IMR-90 (cell line): Measurements from ENCODE around the gene PJA2. TPM values are rescaled to one million over a fixed set of nuclear protein-coding genes. Genes with fewer than 3 reads are reported as not detected.

Experiments
- ATAC-seq: fragments of 200-7000 bp; cut with Tn5 transposase; 2 replicates; pipeline ENCODE4 v1.9.1; 2020; ENCODE audit warnings: low read depth, mild to moderate bottlenecking, moderate library complexity
- BruUV-seq: library from RNA; stranded (reverse); fragments of 400-500 nt; replicated peaks from 2 replicates; lab custom pipeline; 2021; lab: Mats Ljungman, UMichigan
- CTCF ChIA-PET: fragments of 300-600 bp; formaldehyde crosslinking; extraction: SDS; loops from one replicate; lab custom pipeline; 2021; ENCODE audit warnings: antibody characterized with exemption; lab: Yijun Ruan, JAX
- POLR2A ChIA-PET: fragments of 300-600 bp; sonication (Branson Sonifier 250); formaldehyde crosslinking; loops from one replicate; lab custom pipeline; 2022; ENCODE audit warnings: antibody characterized with exemption; ENCODE audit not compliant: unreplicated experiment; lab: Charles Lee
- DNase-seq: peaks from one replicate; pipeline ENCODE4 v3.0.0; 2013
- H2AFZ ChIP-seq: replicated peaks from 2 replicates; pipeline ENCODE3; 2013; ENCODE audit warnings: low read length, mild to moderate bottlenecking; ENCODE audit not compliant: poor library complexity
- H2AK5ac ChIP-seq: 2 replicates; pipeline ENCODE4 v1.6.1; 2013; ENCODE audit warnings: low read depth, low read length, inconsistent platforms
- H2AK9ac ChIP-seq: replicated peaks from 2 replicates; pipeline ENCODE3; 2013; ENCODE audit warnings: mild to moderate bottlenecking, low read depth, low read length, moderate library complexity; ENCODE audit not compliant: poor library complexity
- H2BK120ac ChIP-seq: 2 replicates; pipeline ENCODE4 v1.6.1; 2013; ENCODE audit warnings: low read depth, low read length, inconsistent platforms
- H2BK15ac ChIP-seq: 3 replicates; pipeline ENCODE4 v1.6.1; 2013; ENCODE audit warnings: low read depth, low read length, inconsistent platforms
- H2BK20ac ChIP-seq: 2 replicates; pipeline ENCODE4 v1.6.1; 2013; ENCODE audit warnings: low read depth, mild to moderate bottlenecking, inconsistent platforms, low read length, moderate library complexity
- H2BK5ac ChIP-seq: 2 replicates; pipeline ENCODE4 v1.6.1; 2013; ENCODE audit warnings: mild to moderate bottlenecking, low read depth, low read length, inconsistent platforms; ENCODE audit not compliant: poor library complexity, severe bottlenecking
- H3K14ac ChIP-seq: replicated peaks from 2 replicates; pipeline ENCODE4 v1.6.1; 2013; ENCODE audit warnings: low read depth, low read length, inconsistent platforms
- H3K18ac ChIP-seq: 2 replicates; pipeline ENCODE4 v1.6.1; 2013; ENCODE audit warnings: low read depth, low read length, control low read depth
- H3K23ac ChIP-seq: 2 replicates; pipeline ENCODE4 v1.6.1; 2013; ENCODE audit warnings: low read depth, low read length, inconsistent platforms
- H3K27ac ChIP-seq: 2 replicates; pipeline ENCODE4 v1.5.1; 2013; ENCODE audit warnings: mild to moderate bottlenecking, control low read depth, low read length; ENCODE audit not compliant: insufficient read depth
- H3K27me3 ChIP-seq: 2 replicates; pipeline ENCODE4 v1.6.1; 2013; ENCODE audit warnings: low read length; ENCODE audit not compliant: control insufficient read depth, insufficient read depth
- H3K36me3 ChIP-seq: 2 replicates; pipeline ENCODE4 v1.6.1; 2013; ENCODE audit warnings: low read length, mixed read lengths; ENCODE audit not compliant: control insufficient read depth, insufficient read depth
- H3K4ac ChIP-seq: 2 replicates; pipeline ENCODE4 v1.6.1; 2013; ENCODE audit warnings: low read depth, low read length, inconsistent platforms
- H3K4me1 ChIP-seq: 2 replicates; pipeline ENCODE4 v1.6.1; 2013; ENCODE audit warnings: low read length, mixed read lengths; ENCODE audit not compliant: control insufficient read depth, insufficient read depth
- H3K4me2 ChIP-seq: 2 replicates; pipeline ENCODE4 v1.6.1; 2013; ENCODE audit warnings: low read depth, mild to moderate bottlenecking, control low read depth, low read length, moderate library complexity
- H3K4me3 ChIP-seq: 2 replicates; pipeline ENCODE4 v1.5.1; 2013; ENCODE audit warnings: low read depth, mild to moderate bottlenecking, control low read depth, low read length, moderate library complexity; ENCODE audit not compliant: insufficient read depth
- H3K56ac ChIP-seq: 2 replicates; pipeline ENCODE4 v1.6.1; 2013; ENCODE audit warnings: low read length, inconsistent platforms; ENCODE audit not compliant: insufficient read depth; ENCODE audit errors: extremely low read depth
- H3K79me1 ChIP-seq, 2 experiments: 2 replicates each; pipeline ENCODE4 v1.6.1; 2013; ENCODE audit warnings: low read length in 2 of 2, inconsistent platforms in 1 of 2, low read depth in 1 of 2
- H3K9ac ChIP-seq: 2 replicates; pipeline ENCODE4 v1.6.1; 2013; ENCODE audit warnings: low read depth, low read length, control low read depth
- H3K9me1 ChIP-seq: 2 replicates; pipeline ENCODE4 v1.6.1; 2013; ENCODE audit warnings: low read length, inconsistent platforms; ENCODE audit not compliant: insufficient read depth
- H3K9me3 ChIP-seq: 2 replicates; pipeline ENCODE4 v1.6.1; 2013; ENCODE audit warnings: low read length; ENCODE audit not compliant: control insufficient read depth, insufficient read depth
- H4K20me1 ChIP-seq: 2 replicates; pipeline ENCODE4 v1.6.1; 2013; ENCODE audit warnings: low read length, inconsistent platforms; ENCODE audit not compliant: insufficient read depth
- H4K5ac ChIP-seq: 2 replicates; pipeline ENCODE4 v1.6.1; 2013; ENCODE audit warnings: mild to moderate bottlenecking, low read depth, low read length, control low read depth
- H4K8ac ChIP-seq, 2 experiments: 2 replicates each; pipeline ENCODE4 v1.6.1; 2013; ENCODE audit warnings: low read depth in 2 of 2, low read length in 2 of 2, control low read depth in 1 of 2, inconsistent platforms in 1 of 2
- H4K91ac ChIP-seq: 2 replicates; pipeline ENCODE4 v1.6.1; 2013; ENCODE audit warnings: low read depth, low read length, inconsistent platforms; ENCODE audit not compliant: insufficient read depth
- BHLHE40 ChIP-seq: fragments of 150-350 bp; IDR thresholded peaks from 2 replicates; pipeline ENCODE4 v1.6.1; 2016; ENCODE audit warnings: mild to moderate bottlenecking, low read depth, low read length
- CHD1 ChIP-seq: IDR thresholded peaks from 2 replicates; pipeline ENCODE4 v1.6.1; 2012; ENCODE audit warnings: low read depth, low read length, improper control_type of control experiment
- FOS ChIP-seq: fragments of 150-350 bp; IDR thresholded peaks from 2 replicates; pipeline ENCODE4 v1.6.1; 2016; ENCODE audit warnings: low read depth, low read length
- RFX5 ChIP-seq: IDR thresholded peaks from 2 replicates; pipeline ENCODE4 v1.8.0; 2012; ENCODE audit warnings: low read depth, mild to moderate bottlenecking, low read length, moderate library complexity
- WGBS, 2 experiments: methylation state at CpG; one replicate each; pipeline versions ENCODE4 v1.1.5 to v1.1.7; 2013; ENCODE audit warnings: missing lambda C conversion rate in 2 of 2; ENCODE audit not compliant: insufficient read length in 1 of 2; ENCODE audit errors: extremely low coverage in 2 of 2; 5-methylcytosine and 5-hydroxymethylcytosine counted together
- dilution Hi-C: fragments of 300-500 bp; cut with HindIII; formaldehyde crosslinking; loops from one replicate; pipeline ENCODE4 v1.14.3; 2018; ENCODE audit warnings: low sequenced_read_pairs; ENCODE audit not compliant: unreplicated experiment
- in situ Hi-C: fragments of 300-500 bp; cut with MboI; formaldehyde crosslinking; loops from 3 replicates; pipeline ENCODE4 v1.14.3; 2019; ENCODE audit warnings: low sequenced_read_pairs, inconsistent platforms, mixed read lengths
- intact Hi-C: fragments of 100-400 bp; cut with micrococcal nuclease; formaldehyde crosslinking; loops from 2 replicates; pipeline ENCODE4 v1.10.0; 2022
- polyA plus RNA-seq, 3 experiments: library from polyadenylated mRNA; depleted of rRNA; stranded (reverse); fragments of >200 nt; gene quantifications; 2 replicates each; pipeline ENCODE4 v1.2.3, GENCODE V29; 2012; ENCODE audit warnings: low replicate concordance in 1 of 3
- total RNA-seq: library from RNA; depleted of rRNA; stranded (reverse); fragments of >200 nt; gene quantifications from 2 replicates; pipeline ENCODE4 v1.2.3, GENCODE V29; 2012

PJA2 gene
- total and polyA plus RNA-seq, 2 of the 4 experiments (the other 2 are of a cell fraction) = 42.3 to 70.6 TPM

GRCh38 chr5:109345699-109346098 is 64.1 kb downstream of the PJA2 start:
- ChIA-PET CTCF (interaction anchor here (0.6 kb wide), 1 partner anchor 451 kb away, joined by 7 read pairs; no protein-coding TSS in a partner anchor), POLR2A (no interaction called here)
- in situ Hi-C loops = no loop called here
- no peak overlapping the region for H2BK15ac ChIP-seq
- no peak overlapping the region for H3K18ac ChIP-seq
- H2AK5ac ChIP-seq = no peak overlapping the region
- intact Hi-C loops = loop anchor here (10.0 kb wide), 1 partner anchor 821 kb away; no protein-coding TSS in a partner anchor
- ATAC-seq = no peak
- H4K91ac ChIP-seq = no peak overlapping the region
- H3K27ac ChIP-seq = no peak overlapping the region
- dilution Hi-C loops = no loop called here
- H4K8ac ChIP-seq = no peak overlapping the region
- H3K79me1 ChIP-seq = peaks cover 14 to 32% of the 10 kb centered on the region in 2 experiments
- no peak overlapping the region for H2AK9ac ChIP-seq
- WGBS, 2 experiments = no CpG with 5 or more reads among the region's 2 CpGs
- peaks cover 5% of the 10 kb centered on the region; the same call in 1 of the 2 replicates for H3K9me1 ChIP-seq
- H3K9me3 ChIP-seq = no peaks in the 10 kb centered on the region
- TF ChIP-seq BHLHE40 (no peak), RFX5 (no peak), FOS (no peak), CHD1 (no peak)
- no peak overlapping the region for H3K9ac ChIP-seq
- BruUV-seq = no TSS peak
- peaks cover 27% of the 10 kb centered on the region for H3K36me3 ChIP-seq
- no peak overlapping the region for H2BK20ac ChIP-seq
- H3K27me3 ChIP-seq = no peaks in the 10 kb centered on the region
- no peak overlapping the region for H3K4me2 ChIP-seq
- H4K5ac ChIP-seq = no peak overlapping the region
- H4K20me1 ChIP-seq = peaks cover 14% of the 10 kb centered on the region
- no peak overlapping the region for H3K4ac ChIP-seq
- H2BK5ac ChIP-seq = no peak overlapping the region
- H2AFZ ChIP-seq = no peak overlapping the region
- H3K4me1 ChIP-seq = no peaks in the 10 kb centered on the region
- no peak overlapping the region for H3K14ac ChIP-seq
- no peak overlapping the region for H3K23ac ChIP-seq
- no peak overlapping the region for H2BK120ac ChIP-seq
- no peak overlapping the region for H3K4me3 ChIP-seq
- no peak for DNase-seq
- H3K56ac ChIP-seq = no peak overlapping the region
